22Rv1 (cell line): ENCODE data around the gene ODAPH.

Experiments used
- CTCF ChIP-seq: fragments of 450-650 bp; IDR thresholded peaks from 2 replicates; pipeline ENCODE4 v1.5.1; 2017; ENCODE audit warnings: mild to moderate bottlenecking
- ZFX ChIP-seq: fragments of 450-650 bp; IDR thresholded peaks from 2 replicates; pipeline ENCODE4 v1.6.1; 2017; ENCODE audit warnings: antibody characterized with exemption, borderline replicate concordance

GRCh38 chr4:75527482-75527881, 28.4 kb upstream of the ODAPH start:
- TF ChIP-seq CTCF (no peak), ZFX (no peak)
